ENCODE measurements around the gene RFTN2.
A peak's percentile ranks its signal among the peaks of the same experiment; 100 is the strongest.
"Not testable (repeated sequence)": the region's sequence is repeated elsewhere in the genome, so short reads cannot be mapped to it uniquely, and the experiment has no call there.

RFTN2 gene

DNA sequence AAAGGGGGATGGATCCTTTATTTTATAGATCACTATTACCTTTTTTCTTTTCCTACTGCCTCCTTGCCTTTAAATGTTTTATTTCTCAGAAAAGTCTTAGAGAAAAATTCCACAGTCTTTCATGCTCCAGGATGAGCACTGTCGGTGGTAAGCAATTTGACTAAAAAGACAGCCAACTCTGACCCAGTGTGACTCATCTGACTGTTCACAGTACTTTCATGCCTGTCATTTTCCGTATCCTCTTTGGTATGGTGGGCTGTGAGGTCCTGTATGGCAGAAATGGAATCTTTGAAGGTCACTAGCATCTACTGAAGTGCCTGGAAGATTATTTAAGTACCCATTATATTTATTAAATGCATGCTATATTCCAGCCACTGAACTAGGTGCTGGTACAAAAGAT lies 2.1 kb upstream of the RFTN2 start:
- in situ Hi-C loops (cut with MboI; ENCODE audit: low pct_unique_long_range_greater_than_20kb, low sequenced_read_pairs), result no loop called here
- no peak for DNase-seq

DNA sequence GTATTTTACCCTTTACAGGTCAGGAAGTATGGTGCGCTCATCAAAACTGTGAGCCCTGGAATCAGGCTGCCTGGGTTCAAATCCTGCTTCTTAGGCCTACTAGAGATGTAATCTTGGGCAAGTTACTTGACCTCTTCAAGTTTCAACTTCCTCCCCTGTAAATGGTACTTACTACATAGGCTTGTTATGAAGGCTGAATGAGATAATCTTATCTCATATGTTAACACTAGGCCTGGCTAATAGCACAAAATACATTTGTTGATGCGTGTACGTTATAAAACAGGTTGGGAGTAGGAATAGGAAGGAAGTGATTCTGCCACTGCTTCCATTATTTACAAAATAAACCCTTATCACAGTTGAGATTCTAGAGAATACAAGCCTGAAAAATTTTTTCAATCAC lies 1.7 kb upstream of the RFTN2 start:
- no peak for DNase-seq
- in situ Hi-C loops (cut with MboI; ENCODE audit: low pct_unique_long_range_greater_than_20kb, low sequenced_read_pairs), result no loop called here

DNA sequence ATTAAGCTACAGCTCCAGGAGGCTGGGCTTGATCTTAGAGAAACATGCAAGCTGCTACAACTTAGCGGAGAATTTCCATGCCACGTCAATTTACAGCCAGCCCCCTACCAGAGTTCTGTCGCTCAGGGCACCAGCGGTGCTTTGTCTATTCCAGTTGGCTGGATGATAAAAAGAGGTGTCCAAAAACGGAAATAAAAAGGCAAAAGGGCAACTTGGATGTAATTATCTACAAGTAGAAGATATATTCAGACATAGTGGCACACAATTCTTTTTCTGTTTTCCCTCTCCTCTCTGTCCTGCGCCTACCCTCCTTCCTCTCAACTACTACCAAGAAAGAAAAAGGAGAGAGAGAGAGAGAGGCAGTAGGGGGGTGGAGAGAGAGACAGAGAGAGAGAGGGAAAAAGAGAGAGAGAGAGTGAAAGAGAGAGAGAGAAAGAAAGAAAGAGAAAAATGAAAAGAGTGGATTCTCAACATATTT lies 363 bp upstream of the RFTN2 start:
- DNase-seq, result no peak
- in situ Hi-C loops (cut with MboI; ENCODE audit: low pct_unique_long_range_greater_than_20kb, low sequenced_read_pairs), result no loop called here

DNA sequence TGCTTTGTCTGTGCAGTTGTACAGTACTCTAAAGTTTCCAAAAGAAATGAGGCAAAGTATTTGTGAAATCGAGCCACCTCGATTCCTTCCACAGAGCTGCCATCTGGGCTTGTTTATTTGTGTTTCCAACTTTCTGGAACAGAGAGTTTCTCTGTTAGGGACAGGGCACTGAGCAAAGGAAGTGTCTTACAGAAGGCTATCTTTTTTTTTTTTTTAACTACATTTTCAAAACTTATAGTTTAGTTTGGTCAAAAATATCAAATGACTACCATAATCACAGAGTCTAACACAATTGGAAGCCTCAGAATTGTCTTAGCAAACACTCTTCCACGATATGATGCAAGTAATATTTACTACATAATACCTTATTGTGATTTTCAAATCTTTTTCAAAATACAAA lies 796 bp downstream of the RFTN2 start:
- DNase-seq, result no peak
- in situ Hi-C loops (cut with MboI; ENCODE audit: low pct_unique_long_range_greater_than_20kb, low sequenced_read_pairs), result no loop called here

DNA sequence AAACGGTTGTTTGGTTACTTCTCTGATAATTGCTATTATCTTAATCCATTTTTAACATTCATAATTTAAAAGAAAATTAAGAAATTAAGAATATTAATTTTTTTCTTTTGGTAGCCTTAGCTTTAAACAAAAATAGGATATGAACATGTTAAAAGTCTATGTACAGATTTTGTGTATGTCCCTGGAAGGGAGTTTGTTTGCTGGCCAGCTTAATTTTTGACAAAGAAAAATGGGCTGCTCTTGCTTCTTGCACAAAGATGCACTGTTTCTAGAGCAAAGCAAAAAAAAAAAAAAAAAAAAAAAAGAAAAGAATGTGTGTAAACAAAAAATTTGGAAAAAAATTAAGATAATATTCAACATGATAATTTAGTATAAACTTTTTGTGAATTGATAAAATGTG lies 1.3 kb downstream of the RFTN2 start:
- in situ Hi-C loops (cut with MboI; ENCODE audit: low pct_unique_long_range_greater_than_20kb, low sequenced_read_pairs), result no loop called here
- DNase-seq, result no peak

DNA sequence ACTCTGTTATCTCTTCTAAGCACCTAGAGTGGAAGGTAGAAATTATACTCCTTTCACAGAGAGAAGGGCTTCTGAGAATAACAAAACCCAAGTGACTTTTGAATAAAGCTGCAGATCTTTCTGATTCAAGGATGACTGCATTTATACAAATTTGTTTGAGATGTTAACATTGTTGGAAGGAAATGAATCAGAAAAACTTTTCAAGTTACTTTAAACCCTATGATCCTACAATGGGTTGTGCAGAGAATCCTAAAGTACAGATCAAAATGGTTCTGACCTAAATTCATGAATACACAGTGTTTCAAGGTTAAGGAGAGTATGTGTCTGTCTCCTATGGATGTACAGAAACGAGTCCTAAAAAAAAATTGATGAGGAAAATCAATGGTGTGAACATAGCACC lies 1.8 kb downstream of the RFTN2 start:
- DNase-seq, result no peak
- in situ Hi-C loops (cut with MboI; ENCODE audit: low pct_unique_long_range_greater_than_20kb, low sequenced_read_pairs), result no loop called here

DNA sequence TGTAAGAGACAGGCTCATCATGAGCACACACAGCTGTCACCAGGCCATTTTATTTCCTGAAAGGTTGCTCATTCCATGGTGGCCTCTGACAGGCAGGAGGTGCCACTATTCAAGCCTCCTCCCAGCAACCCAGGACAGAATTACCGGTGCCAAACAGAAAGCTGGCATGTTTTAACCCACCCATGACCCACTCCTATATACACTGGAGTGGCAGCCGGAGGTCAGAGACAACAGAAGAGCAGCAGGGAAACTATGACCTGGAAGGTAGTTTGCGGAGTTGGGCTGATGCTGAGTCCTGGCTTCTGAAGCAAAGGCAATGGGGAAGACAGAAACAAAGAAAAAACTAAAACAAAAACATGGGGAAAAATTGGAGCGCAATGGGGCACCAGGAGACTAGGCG lies 2.3 kb downstream of the RFTN2 start:
- in situ Hi-C loops (cut with MboI; ENCODE audit: low pct_unique_long_range_greater_than_20kb, low sequenced_read_pairs), result no loop called here

DNA sequence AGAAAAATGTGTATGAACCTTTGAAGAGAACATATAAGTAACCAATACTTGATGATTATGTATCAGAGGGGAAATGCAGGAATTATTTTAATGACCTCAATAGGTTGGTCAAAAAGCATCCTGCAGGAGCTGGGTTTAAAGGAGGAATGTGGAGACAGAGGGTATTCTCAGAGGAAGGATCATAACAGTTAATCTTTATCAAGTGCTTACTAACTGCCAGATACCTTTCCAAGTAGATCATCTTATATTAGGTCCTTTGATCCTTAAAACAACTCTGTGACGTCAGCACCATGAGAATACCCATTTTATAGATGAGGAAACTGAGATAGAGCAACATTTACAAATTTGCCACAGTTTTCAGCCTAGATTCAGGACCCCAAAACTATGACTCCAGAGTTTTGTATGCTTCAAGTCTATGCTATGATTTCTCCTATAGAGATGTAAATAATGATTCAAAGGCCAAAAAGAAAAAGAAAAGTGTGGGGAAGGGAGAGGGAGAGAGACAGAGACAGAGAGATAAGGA lies 3.0 kb downstream of the RFTN2 start:
- DNase-seq, result no peak
- in situ Hi-C loops (cut with MboI; ENCODE audit: low pct_unique_long_range_greater_than_20kb, low sequenced_read_pairs), result no loop called here

More for the DNA sequence above, 2.3 kb downstream of the RFTN2 start:
- DNase-seq, result no peak

DNA sequence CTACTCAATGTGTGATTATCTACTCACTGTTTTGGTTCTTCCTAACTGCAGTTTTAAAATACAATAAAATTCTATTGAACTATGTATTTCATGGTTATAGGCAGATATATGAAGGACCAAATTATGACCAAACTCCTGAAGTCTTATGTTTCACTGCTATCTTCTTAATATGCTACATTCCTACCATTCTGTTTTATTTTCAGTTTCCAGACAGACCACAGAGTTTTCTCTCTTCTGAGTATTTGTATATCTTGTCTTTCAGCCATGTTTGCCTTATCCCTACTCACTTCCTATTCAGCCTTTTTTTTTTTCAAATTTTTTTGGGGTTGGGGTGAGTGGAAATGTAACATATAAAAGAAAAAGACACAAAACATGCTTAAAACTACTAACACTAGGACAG lies 6.3 kb downstream of the RFTN2 start:
- no peak for DNase-seq
- in situ Hi-C loops (cut with MboI; ENCODE audit: low pct_unique_long_range_greater_than_20kb, low sequenced_read_pairs), result no loop called here

DNA sequence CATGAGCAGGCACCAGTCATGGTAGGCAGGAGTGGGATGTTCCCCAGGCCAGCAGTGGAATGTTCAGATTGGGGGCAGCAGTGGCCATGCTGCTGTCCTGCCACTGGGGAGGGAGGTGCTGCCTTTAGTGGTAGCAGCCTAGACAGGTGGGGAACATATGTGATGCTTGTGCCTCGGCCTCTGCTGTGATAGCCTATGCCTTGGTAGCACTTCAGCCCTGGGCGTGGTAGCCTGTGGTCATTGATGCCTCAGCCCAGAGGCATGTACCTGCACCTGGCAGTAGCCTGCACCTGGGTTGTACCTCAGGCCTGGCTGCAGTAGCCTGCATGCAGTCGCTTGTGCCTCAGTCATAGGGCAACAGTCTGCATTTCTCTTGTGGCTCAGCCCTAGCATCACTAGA lies 7.1 kb downstream of the RFTN2 start:
- DNase-seq, result no peak
- in situ Hi-C loops (cut with MboI; ENCODE audit: low pct_unique_long_range_greater_than_20kb, low sequenced_read_pairs), result no loop called here

DNA sequence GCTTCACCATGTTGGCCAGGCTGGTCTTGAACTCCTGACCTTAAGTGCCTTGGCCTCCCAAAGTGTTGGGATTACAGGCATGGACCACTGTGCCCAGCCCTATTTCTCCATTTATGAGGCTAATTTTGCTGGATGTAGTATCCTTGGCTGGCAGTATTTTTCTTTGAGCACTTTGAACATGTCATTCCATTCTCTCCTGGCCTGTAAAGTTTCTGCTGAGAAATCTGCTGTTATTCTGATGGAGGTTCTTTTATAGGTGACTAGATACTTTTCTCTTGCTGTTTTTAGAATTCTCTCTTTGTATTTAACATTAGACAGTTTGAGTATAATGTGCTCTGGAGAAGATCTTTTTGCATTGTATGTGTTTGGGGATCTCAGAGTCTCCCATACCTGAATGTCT lies 9.1 kb downstream of the RFTN2 start:
- in situ Hi-C loops (cut with MboI; ENCODE audit: low pct_unique_long_range_greater_than_20kb, low sequenced_read_pairs), result no loop called here
- no peak for DNase-seq

DNA sequence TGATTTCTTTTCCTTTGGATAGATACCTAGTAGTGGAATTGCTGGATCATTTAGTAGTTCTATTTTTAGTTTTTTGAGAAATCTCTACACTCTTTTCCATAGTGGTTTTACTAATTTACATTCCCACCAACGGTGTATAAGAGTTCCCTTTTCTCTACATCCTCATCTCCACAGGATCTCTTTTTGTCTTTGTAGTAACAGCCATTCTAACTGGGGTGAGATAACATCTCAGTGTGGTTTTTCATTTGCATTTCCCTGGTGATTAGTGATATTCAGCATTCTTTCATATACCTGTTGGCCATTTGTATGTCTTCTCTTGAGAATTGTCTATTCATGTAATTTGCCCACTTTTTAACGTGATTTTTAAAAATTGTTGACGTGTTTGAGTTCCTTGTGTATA lies 13.8 kb downstream of the RFTN2 start:
- peak; percentile 32 for DNase-seq
- in situ Hi-C loops (cut with MboI; ENCODE audit: low pct_unique_long_range_greater_than_20kb, low sequenced_read_pairs), result no loop called here

DNA sequence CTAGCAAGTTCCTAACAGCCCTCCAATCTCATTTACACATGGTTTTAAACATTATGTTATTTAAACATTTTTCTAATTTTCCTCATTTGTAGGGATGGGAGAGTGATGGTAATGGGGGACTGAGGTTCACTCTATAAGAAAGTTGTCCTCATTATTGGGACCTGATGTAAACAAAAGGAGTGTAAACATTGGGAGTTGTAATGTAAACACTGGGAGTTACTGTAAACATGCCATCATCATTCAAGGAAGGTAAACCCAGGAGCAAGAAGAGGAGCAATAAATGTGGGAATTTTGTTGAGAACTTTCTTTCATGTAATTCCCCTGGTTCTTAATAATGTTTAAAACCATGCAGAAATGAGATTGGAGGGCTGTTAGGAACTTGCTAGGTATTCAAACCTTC lies 17.8 kb downstream of the RFTN2 start:
- in situ Hi-C loops (cut with MboI; ENCODE audit: low pct_unique_long_range_greater_than_20kb, low sequenced_read_pairs), result no loop called here
- no peak for DNase-seq

DNA sequence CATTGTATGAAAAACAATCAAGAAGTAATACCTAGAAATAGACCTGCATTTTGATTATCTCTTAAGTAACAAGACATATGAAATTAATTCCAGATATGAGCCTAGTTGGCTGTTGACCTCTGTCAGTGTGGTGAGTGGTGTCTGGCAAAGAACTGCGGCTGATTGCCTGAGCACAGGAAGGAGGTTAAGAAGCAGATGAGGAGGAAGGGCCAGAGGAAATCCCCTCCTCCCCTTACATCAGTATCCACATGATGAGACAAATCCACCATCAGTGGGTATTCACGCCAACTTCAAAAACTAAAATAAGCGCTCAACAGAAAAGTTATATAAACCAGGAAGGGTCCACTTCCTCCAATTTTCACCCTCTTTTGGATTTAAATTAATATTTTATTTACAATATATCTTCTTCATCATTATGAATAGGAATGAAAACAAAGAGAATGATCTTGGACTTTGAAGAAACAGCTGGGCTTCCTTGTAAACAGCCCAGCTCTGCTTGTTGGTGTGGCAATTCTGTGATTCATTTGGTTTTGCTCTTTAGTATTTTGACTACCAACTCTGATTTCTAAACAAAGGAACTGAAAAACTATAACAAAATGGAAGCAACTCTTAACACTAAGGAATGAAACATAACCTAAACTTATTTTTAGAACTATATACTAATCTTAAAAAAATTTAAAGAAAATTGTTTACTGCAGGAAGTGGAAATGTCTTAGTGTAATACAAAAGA lies 27.3 kb downstream of the RFTN2 start:
- in situ Hi-C loops (cut with MboI; ENCODE audit: low pct_unique_long_range_greater_than_20kb, low sequenced_read_pairs), result no loop called here
- no peak for DNase-seq

DNA sequence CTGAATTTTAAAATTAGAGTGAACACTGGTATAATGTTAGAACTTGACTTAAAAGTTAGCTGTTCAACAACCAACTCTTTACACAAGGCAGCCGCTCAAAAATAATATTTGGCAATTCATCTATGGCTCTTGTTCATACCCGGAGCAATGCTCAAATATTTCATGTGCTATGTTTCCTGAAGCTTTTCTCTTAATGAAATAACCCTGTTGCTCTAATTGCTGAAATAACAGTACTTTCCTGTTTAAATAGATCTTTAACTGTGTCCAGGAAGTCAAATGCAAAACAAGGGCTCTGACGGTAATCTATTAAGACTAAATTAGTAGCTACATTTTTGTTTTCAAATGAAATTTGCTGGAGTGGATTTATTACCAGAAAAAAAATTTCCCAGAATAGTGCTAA lies 33.7 kb downstream of the RFTN2 start:
- in situ Hi-C loops (cut with MboI; ENCODE audit: low pct_unique_long_range_greater_than_20kb, low sequenced_read_pairs), result no loop called here
- DNase-seq, result no peak

DNA sequence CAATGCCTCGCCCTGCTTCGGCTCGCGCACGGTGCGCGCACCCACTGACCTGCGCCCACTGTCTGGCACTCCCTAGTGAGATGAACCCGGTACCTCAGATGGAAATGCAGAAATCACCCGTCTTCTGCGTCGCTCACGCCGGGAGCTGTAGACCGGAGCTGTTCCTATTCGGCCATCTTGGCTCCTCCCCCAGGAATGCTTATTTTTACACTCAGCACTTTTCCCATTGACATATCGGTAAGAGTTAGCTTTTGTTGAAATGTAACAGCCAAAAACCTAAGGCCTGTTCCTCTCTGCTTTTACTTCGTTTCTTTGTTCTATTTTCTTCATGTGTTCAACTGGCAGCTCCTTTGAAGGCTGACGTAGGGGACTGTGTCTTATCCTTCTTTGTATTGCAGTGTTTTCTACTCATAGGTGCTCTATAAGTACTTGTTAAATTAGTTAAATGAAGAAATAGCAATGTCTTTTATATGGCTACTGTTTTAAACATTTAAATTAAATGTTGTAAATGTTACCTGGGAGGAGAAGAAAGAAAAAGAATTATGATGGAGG lies 34.7 kb downstream of the RFTN2 start:
- DNase-seq; in situ Hi-C loops (cut with MboI; ENCODE audit: low pct_unique_long_range_greater_than_20kb, low sequenced_read_pairs): not testable (repeated sequence)

DNA sequence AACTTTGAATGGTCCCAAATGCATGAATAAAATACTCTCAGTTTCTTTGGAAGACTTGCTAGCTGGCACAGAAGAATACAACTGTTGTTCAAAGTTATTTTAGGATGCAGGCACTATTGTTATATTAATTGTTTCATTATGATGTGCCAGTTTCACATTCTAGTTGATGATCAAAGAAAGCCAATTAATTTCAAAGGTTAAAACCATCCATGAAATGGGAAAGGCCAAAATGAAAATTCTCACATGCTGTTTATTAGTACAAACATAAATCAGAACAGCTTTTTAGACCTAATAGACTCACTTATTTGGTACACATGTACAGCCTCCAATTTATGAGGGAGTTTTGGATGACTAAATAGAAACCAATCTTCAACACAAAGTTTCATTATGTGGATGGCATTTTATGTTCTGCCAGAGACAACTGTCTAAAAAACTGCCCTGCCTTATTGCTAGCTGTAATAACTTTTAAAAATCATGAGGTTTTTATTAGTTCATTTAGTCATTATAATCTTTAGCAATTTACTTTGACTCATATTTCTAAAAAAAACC lies 42.2 kb downstream of the RFTN2 start:
- in situ Hi-C loops (cut with MboI; ENCODE audit: low pct_unique_long_range_greater_than_20kb, low sequenced_read_pairs), result no loop called here
- no peak for DNase-seq

DNA sequence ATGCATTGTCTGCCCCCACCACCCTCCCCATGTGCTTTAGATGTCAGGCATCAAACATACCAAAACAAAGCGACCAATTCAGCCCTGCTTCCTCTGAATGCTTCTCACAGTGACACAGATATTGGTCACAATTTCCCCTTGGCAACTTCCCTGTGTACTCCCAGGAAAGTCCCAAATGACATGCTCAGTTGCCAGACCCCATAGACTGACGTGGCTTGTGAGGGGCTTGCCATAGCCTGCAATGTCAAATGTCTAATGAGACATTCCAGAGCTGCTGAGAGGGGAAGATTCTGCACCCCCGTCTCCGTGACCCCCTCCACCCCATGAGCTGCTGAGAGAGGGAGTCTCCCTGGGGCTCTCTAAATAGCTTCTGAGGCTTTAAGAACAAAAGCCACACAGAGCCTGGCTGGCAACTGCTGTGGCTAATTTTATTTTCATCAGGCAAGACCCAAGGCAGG lies 47.3 kb downstream of the RFTN2 start:
- in situ Hi-C loops (cut with MboI; ENCODE audit: low pct_unique_long_range_greater_than_20kb, low sequenced_read_pairs), result no loop called here

DNA sequence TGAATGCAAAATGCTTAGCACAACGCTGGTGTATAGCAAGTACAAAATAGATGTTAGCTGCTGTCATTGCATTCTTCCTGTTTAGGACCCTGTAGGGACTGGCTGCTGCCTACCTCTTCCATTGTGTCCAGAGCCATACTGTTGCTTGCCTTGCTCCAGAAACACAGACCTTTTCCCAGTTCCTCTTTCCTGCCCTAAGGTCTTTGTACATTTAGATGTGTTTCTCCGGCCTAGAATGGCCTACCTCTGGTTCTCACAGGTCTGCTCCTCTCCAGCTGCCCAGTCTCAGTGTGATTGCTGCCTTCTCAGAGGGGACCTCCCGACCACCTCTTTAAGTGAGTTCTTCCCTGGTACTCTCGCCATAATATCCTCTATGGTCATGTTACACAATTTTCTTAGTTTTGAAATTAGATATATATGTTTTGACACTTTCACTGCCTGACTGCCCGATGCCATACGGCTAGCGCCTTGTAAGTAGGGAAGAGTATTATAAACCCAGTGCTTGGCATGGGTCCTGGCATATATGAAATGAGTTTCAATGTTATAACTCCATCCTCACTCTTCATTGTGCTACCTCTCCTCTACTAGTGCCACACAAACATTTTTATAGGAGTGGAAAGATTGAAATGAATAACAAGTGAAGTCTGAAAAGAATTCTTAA lies 48.3 kb downstream of the RFTN2 start:
- no peak for DNase-seq
- in situ Hi-C loops (cut with MboI; ENCODE audit: low pct_unique_long_range_greater_than_20kb, low sequenced_read_pairs), result no loop called here

More for the DNA sequence above, 47.3 kb downstream of the RFTN2 start:
- DNase-seq, result no peak

DNA sequence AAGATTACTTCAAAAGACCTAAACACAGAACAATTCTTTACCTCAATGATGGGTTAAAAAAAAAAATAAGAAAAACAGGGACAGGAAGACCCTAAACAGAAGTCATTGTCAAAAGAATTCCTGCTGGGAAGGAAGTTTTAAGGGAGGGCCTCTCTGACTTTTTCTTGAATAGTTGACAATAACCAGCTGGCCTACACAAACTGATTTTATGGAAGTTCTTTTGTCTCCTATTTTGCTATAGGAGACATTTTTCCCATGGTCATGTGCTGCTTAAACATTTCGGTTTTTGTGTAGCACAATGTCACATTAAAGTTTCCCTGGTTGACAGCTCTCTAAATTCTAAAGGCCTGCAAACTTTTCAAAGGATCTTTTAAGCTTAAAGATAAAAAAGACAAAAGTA lies 55.3 kb downstream of the RFTN2 start:
- DNase-seq, result no peak
- in situ Hi-C loops (cut with MboI; ENCODE audit: low pct_unique_long_range_greater_than_20kb, low sequenced_read_pairs), result no loop called here
